Uterus (tissue), 2 donors: ENCODE data around the gene HOXD10.

Source experiments
- CTCF ChIP-seq, 4 experiments: fragments of 200-600 bp in 2 of 4; fragments of 450-650 bp in 2 of 4; sonication (generic) in 2 of 4; IDR thresholded peaks; one replicate each; pipeline ENCODE4 v1.5.1; 2016 to 2019; ENCODE audit warnings: antibody characterized with exemption in 4 of 4, mild to moderate bottlenecking in 2 of 4, moderate library complexity in 1 of 4
- POLR2A ChIP-seq, 2 donors: fragments of 450-650 bp; IDR thresholded peaks; one replicate each; pipeline ENCODE4 v1.6.1; 2016; ENCODE audit warnings: antibody characterized with exemption in 2 of 2, mild to moderate bottlenecking in 1 of 2, moderate library complexity in 1 of 2

- TF ChIP-seq CTCF (IDR thresholded peaks at IDR 0.05) (peak; percentile 54 to 79 (median 58)), POLR2A (IDR thresholded peaks at IDR 0.05) (no peak)
These were observed 28.3 kb upstream of the HOXD10 start for GRCh38 chr2:176088048-176088936.
